HG02678 (cell line): ENCODE data around the gene NOTCH4.
"Not testable (repeated sequence)": the region's sequence is repeated elsewhere in the genome, so short reads cannot be mapped to it uniquely, and the experiment has no call there.

Experiments used
- ATAC-seq: cut with Tn5 transposase; IDR thresholded peaks from one replicate; pipeline ENCODE4 v1.9.1; 2021; ENCODE audit warnings: mild to moderate bottlenecking, moderate library complexity; ENCODE audit not compliant: unreplicated experiment

NOTCH4 gene

DNA sequence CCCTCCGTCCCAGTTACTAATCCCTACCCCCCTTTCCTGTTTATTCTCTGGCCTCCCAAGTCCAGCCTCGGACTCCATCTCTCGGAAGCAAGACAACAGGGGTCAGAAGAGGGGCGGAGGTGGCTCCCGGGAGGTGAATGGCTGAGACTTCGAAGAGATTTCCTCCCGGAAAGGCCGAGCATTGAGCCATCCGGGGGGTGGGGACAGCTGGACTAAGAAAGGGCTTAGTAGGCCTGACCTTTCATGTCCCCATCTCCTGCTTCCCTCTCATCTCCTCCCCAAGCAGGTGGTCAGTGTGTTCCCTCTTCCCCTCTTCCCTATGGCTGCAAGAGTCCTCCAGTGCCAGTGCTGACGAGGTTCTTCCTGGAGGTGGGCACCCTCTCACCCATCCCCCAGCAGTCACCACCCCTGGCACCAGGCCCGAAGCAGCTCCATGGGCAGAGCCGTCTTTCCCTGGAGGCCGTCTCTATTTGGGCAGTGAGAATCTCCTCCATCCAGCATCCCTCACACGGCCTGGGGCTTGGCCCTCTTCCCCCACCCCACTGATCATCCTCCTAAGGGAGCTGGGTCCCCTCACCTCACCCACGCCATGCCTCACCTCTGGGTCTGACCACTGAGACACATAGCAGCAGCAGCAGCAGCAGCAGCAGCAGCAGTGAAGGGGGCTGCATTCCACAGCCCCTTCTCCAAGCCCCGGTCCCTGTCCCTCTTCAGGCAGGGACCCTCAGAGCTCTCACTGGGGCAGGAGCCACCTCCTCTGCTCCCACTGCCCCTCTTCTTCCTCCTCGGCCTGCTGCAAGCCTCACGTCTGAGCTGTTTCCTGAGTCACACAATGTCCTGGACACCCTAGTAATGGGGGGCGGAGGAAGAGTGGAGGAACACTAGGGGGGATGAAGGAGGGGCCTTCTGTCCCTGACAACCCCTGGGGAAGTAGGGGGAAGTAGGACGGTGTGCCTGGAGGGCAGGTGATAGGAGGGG lies at the start of gene NOTCH4:
TSS of gene NOTCH4 (minus strand) at position 810 of the 978 bp plus-strand sequence. CDS start at position 671, 139 bp downstream.
- no peak for ATAC-seq

DNA sequence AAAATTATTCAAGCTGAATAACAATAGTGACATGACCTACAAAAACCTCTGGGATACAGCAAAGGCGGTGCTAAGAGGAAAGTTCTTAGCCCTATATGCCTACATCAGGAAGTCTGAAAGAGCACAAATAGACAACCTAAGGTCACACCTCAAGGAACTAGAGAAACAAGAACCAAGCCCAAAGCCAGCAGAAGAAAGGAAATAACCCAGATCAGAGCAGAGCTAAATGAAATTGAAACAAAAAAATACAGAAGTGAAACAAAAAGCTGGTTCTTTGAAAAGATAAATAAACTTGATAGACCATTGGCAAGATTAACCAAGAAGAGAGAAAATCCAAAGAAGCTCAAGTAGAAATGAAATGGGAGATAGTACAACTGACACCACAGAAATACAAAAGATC lies 47.6 kb upstream of the NOTCH4 start:
- no peak for ATAC-seq

GRCh38 chr6:32268459-32268858 lies 44.6 kb upstream of the NOTCH4 start:
- ATAC-seq, result peak; percentile 66

GRCh38 chr6:32267035-32267434 lies 43.2 kb upstream of the NOTCH4 start:
- no peak for ATAC-seq

- not testable (repeated sequence) for ATAC-seq
Observed at GRCh38 chr6:32257262-32257661, 33.4 kb upstream of the NOTCH4 start.

DNA sequence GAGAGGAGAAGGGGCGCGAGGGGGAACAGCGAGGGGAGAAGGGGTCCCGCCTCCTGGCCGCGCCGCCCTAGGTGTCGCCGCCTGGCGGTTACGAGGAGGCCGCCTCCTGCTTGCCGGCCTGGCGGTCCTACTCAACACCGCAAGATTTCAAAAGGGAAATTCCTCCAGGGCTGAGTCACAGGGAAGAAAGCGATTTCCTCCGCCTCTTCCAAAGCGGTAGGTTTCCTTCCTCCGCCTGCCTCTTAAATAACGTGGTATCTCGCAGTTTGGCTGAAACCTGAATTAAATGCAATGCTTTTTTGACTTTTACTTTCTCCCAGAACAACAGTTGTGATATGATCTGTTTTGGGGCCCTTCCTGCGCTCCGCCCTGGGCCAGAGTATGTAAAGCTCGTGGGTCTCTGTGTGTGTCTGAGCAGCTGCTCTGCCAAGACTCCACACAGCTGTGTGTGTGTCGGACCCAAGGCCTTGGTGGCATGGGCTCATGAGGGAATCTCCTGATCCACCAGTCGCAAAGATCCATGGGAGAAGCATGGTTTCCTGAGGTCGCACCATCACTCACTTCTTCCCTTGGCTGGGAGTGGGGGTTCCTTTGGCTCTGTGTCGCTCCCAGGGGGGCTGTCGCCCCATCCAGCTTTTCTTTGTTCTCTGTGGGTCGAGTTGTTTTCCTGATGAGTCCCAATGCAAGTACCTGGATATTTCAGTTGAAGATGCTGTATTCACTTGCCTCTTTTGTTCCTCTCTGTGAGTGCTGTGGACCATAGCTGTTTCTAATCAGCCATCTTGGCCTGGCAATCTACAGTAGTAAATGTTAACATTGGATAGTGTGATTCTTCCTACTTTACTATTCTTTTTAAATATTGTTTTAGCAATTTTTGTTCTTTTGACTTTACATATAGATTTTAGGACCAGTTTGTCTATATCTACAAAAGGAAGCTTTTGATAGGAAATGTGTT lies 31.6 kb upstream of the NOTCH4 start:
- ATAC-seq, result peak; percentile 81

DNA sequence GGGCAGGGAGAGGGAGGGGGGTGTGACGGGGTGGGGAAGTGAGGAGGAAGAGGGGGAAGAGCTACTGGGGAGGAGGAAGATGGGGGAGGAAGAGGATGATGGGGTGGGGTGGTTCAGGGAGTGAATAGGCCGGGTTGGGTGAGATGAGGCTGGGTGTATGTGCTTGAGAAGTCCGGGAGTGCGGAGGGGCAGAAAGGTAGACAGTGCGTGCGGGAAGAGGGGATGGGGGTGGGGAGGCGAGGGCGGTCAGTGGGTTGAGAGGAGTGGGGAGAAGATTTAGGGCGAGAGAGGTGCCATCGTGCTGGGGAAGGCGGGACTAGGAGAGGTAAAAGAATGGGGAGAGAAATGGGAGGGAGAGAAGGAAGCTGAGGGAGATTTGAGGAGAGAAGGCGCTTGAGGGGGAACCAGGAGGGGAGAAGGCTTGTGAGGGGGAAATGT lies 30.9 kb upstream of the NOTCH4 start:
- ATAC-seq, result no peak

DNA sequence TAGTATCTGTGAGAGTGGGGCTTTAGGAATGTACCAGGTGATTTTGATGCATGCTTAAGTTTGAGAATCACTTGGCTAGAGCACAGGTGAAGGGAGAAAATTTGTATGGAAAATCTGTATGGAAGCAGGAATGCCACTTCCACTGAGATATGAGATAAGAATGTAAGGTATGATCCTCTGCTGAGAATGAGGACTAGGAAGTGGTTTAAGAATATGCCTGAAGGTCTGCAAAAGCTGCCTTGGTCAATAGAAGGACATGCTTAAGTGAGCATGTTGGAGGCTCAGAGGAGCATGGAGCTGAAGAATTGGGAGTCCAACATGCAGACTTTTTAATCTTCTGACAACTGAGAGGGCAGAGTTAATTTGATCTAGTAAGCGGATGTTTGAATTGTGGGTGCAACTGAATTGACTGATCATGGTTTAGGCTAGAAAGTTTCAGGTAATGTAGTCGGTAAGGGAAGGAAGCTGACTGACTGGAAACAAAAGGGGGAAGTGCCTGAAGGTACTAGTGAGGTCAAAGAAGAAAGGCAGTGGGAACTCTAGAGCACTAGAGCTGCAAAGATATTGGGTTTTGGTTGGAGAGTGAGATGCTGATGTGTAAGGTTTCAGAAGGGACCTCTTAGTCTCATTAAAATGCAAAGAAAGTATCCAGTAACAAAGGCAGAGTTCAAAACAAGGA lies 28.6 kb upstream of the NOTCH4 start:
- no peak for ATAC-seq

DNA sequence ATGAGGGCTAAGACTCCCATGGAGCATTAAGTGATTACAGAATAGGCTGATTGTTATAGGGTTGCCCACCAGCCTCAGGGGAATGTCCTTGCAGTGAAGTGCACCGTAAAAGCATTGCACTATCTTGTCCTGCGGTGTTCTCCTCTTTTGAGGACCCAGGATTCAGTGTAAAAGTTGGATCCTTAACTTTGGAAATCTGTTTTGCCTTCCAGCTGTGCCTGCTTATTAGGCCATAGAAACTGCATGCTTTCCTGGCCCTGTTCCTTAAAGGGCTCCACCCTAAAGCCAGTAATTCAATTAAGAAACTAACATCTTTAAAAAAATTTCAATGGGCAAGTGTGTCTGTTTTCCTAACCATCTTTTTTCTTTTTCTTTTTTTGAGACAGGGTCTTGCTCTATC lies 25.4 kb upstream of the NOTCH4 start:
- ATAC-seq, result no peak

GRCh38 chr6:32247401-32247800 lies 23.5 kb upstream of the NOTCH4 start:
- ATAC-seq, result no peak

- ATAC-seq, result peak; percentile 47
Observed at GRCh38 chr6:32244946-32245398, 21.1 kb upstream of the NOTCH4 start.

DNA sequence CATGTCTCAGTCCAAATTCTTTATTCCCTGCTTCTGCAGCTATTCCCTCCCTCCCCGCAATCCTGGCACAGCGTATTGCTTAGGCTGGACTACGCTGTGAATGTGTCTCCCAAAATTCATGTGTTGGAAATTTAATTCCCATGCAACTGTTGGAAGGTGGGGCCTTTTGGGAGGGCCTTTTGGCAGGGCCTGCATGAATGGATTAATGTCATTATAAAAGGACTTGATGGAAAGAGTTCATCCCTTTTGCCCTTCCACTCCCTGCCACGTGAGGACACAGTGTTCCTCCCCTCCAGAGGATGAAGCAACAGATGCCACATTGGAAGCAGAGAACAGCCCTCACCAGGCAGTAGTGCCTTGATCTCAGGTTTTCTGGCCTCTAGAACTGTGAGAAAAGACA lies 20.4 kb upstream of the NOTCH4 start:
- no peak for ATAC-seq

GRCh38 chr6:32242318-32242813 lies 18.5 kb upstream of the NOTCH4 start:
- ATAC-seq, result not testable (repeated sequence)

DNA sequence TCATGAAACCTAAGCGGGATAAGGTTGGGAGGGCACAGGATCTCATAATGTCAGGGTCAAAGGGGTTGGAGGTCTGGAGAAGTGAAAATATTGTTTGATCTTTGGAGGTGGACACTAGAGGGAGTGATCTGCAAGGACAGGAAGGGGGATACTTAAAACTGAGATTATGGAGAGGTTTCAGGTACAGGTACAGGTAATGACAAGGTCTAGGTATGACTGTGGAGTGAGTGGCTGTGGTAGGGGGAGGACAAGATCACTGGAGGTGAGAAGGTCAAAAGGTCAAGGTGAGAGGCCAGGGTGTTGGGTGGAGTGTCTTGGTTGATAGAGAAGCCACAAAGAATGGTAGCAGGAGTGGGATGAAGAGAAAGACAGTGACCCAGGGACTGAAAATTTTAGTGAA lies 16.8 kb upstream of the NOTCH4 start:
- no peak for ATAC-seq

GRCh38 chr6:32239462-32239861 lies 15.6 kb upstream of the NOTCH4 start:
- no peak for ATAC-seq

GRCh38 chr6:32234934-32235333 lies 11.1 kb upstream of the NOTCH4 start:
- ATAC-seq, result no peak

- ATAC-seq, result no peak
Observed at GRCh38 chr6:32226434-32226833, 2.6 kb upstream of the NOTCH4 start.

- peak; percentile 56 for ATAC-seq
Observed at GRCh38 chr6:32224696-32225095, 829 bp upstream of the NOTCH4 start.

- ATAC-seq, result no peak
Observed at GRCh38 chr6:32222333-32223230, 1.3 kb downstream of the NOTCH4 start.
